ENCODE measurements around the gene SYNC.

DNA sequence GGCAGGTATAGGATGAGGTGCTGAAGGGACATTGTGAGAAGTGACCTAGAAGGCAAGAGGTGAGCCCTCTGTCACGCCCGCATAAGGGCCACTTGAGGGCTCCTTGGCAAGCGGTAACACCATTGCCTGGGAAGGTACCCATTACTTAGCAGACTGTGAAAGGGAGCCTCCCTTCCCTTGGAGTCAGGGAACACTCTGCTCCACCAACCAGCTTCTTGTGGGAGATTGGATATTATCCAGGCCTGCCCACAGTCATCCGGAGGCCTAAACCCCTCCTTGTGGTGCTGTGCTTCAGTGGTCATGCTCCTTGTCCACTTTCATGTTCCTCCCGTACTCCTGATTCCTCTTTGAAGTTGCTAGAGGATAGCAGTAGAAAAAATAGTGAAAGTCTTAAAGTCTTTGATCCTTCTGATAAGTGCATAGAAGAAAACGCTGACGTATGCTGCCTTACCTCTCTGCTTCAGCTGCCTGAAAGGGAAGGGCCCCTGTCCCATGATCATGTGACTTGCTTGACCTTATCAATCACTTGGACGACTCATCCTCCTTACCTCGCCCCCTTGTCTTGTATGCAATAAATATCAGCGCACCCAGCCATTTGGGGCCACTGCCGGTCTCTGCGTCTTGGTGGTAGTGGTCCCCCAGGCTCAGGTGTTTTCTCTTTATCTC lies 35.5 kb downstream of the SYNC start:
- TF ChIP-seq CTCF (conservative IDR thresholded peaks at IDR 0.05 in 1 of 2, IDR thresholded peaks at IDR 0.05 in 1 of 2; ENCODE audit: extremely low read depth in 1 of 2, insufficient read depth in 1 of 2, low read depth in 1 of 2, low read length in 2 of 2) (no peak), EZH2 (IDR thresholded peaks at IDR 0.05; ENCODE audit: borderline replicate concordance, low read length) (no peak)
